NCI-H1436 treated with DMSO at 0.1 percent for 48 hours (cell line): ENCODE results near the gene USP7.
"Not testable (repeated sequence)": the region's sequence is repeated elsewhere in the genome, so short reads cannot be mapped to it uniquely, and the experiment has no call there.

Source experiments
- DNase-seq: peaks from one replicate; lab custom pipeline; 2025; lab: John Stamatoyannopoulos, UW

The USP7 gene

GRCh38 chr16:8877894-8878522 lies 85.7 kb downstream of the USP7 start:
- DNase-seq, result no peak

- DNase-seq, result not testable (repeated sequence)
Measured at GRCh38 chr16:8875317-8875716, 88.4 kb downstream of the USP7 start.

GRCh38 chr16:8874388-8874787 lies 89.3 kb downstream of the USP7 start:
- DNase-seq, result no peak

GRCh38 chr16:8873866-8874195 lies 89.9 kb downstream of the USP7 start:
- not testable (repeated sequence) for DNase-seq

GRCh38 chr16:8872967-8873865 lies 90.5 kb downstream of the USP7 start:
- DNase-seq, result no peak

GRCh38 chr16:8872071-8872470 lies 91.6 kb downstream of the USP7 start:
- no peak for DNase-seq

- DNase-seq, result not testable (repeated sequence)
Measured at GRCh38 chr16:8869988-8870241, 93.8 kb downstream of the USP7 start.

- DNase-seq, result no peak
Measured at GRCh38 chr16:8869212-8869987, 94.3 kb downstream of the USP7 start.

GRCh38 chr16:8868416-8869211 lies 95.1 kb downstream of the USP7 start, which contains the start of gene CARHSP1:
Gene CARHSP1 (minus strand): TSS chr16:8869006. CDS start chr16:8859328, 9,678 bp downstream.
- DNase-seq, result peak; percentile 59

GRCh38 chr16:8867932-8868415 lies 95.7 kb downstream of the USP7 start:
- DNase-seq, result no peak

- no peak for DNase-seq
Measured at GRCh38 chr16:8867216-8867931, 96.3 kb downstream of the USP7 start.

- DNase-seq, result no peak
Measured at GRCh38 chr16:8866884-8867215, 96.9 kb downstream of the USP7 start.

- DNase-seq, result no peak
Measured at GRCh38 chr16:8866118-8866883, 97.4 kb downstream of the USP7 start.

GRCh38 chr16:8865145-8865882 lies 98.4 kb downstream of the USP7 start:
- DNase-seq, result no peak

GRCh38 chr16:8864480-8865110 lies 99.1 kb downstream of the USP7 start:
- DNase-seq, result no peak

GRCh38 chr16:8863594-8864424 lies 99.9 kb downstream of the USP7 start:
- no peak for DNase-seq

GRCh38 chr16:8862309-8863130 lies 101.2 kb downstream of the USP7 start:
- DNase-seq, result no peak
